Superior temporal gyrus (tissue), 1 donor: ENCODE measurements around the gene ALG13.
"Not testable (repeated sequence)": the region's sequence is repeated elsewhere in the genome, so short reads cannot be mapped to it uniquely, and the experiment has no call there.

Experiments used
- DNase-seq: peaks from one replicate; pipeline ENCODE4 v3.0.0-alpha.2; 2016; ENCODE audit errors: extremely low spot score

ALG13 gene

GRCh38 chrX:111759686-111760085 lies 78.7 kb downstream of the ALG13 start:
- no peak for DNase-seq

DNA sequence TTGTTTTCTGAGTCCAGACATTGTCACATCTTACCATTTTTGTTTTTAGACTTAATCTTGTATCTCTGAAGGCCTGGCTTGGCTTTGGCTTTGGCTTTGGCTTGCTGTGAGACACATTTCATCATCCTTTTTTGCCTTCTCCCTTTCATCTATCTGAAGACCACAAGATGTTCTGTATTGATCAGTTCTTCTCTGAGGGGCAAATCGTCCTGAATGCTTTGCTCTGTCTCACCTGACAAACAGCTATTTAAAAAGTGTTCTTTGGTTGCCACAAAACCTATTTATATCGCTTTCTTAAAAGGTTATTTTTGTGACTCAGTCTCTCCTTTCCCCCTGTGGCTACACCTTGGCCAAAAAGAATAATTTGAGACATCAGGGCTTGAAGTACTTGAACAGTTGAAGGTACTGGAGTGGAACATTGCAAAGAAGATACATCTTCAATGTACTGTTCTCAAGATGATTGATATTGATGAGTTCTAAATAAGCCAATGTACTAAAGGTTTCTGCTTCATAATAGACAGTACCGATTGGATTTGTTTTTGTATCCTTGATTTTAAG lies 80.7 kb downstream of the ALG13 start:
- no peak for DNase-seq

GRCh38 chrX:111778591-111778990 lies 97.6 kb downstream of the ALG13 start:
- no peak for DNase-seq

DNA sequence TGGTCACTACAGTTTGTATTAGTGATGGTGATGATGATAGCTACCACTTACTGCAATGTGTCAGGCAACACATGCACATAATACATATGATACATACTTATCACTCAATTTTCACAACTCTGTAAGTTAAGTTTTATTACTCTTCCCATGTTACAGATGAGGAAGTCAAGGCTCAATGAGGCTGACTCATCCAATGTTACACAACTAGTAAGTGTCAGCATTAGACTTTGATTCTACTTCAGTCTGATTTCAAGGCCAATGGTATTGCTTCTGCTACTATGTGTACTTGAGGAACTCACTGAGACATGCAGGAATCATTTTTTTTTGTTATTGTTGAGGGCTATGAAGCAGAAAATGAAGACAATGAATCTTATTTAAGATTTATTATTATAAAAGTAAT lies 98.6 kb downstream of the ALG13 start:
- no peak for DNase-seq

DNA sequence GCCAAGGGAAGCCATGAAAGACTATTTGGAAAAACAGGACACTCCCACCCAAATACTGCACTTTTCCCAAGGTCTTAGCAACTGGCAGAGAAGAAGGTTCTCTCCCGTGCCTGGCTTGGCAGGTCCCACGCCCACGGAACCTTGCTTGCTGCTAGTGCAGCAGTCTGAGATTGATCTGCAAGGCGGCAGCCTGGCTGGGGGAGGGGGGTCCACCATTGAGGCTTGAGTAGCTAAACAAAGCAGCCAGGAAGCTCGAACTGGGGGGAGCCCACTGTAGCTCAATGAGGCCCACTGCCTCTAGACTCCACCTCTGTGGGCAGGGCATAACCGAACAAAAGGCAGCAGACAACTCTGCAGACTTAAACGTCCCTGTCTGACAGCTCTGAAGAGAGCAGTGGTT lies 103.7 kb downstream of the ALG13 start:
- DNase-seq: no peak

DNA sequence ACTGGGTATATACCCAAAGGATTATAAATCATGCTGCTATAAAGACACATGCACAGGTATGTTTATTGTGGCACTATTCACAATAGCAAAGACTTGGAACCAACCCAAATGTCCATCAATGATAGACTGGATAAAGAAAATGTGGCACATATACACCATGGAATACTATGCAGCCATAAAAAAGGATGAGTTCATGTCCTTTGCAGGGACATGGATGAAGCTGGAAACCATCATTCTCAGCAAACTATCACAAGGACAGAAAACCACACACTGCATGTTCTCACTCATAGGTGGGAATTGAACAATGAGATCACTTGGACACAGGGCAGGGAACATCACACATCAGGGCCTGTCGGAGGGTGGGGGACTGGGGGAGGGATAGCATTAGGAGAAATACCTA lies 109.1 kb downstream of the ALG13 start:
- DNase-seq: not testable (repeated sequence)
